HepG2 (cell line): ENCODE measurements around the gene SLC4A2. TPM values are rescaled to one million over a fixed set of nuclear protein-coding genes. Genes with fewer than 3 reads are reported as not detected.
A peak's percentile ranks its signal among the peaks of the same experiment; 100 is the strongest.

Source experiments
- CREM ChIP-seq, 2 experiments: sonication (generic) in 1 of 2; formaldehyde crosslinking in 1 of 2; IDR thresholded peaks; 2 replicates each; pipeline versions ENCODE4 v1.4.0 to v1.6.1; 2016 to 2020; ENCODE audit warnings: antibody characterized with exemption in 1 of 2, mild to moderate bottlenecking in 1 of 2, missing genetic modification reagents in 1 of 2
- ELF3 ChIP-seq: IDR thresholded peaks from 2 replicates; pipeline ENCODE4 v1.6.1; 2016; ENCODE audit warnings: missing genetic modification reagents, missing compliant biosample characterization
- GATAD1 ChIP-seq: IDR thresholded peaks from 2 replicates; pipeline ENCODE4 v1.6.1; 2016; ENCODE audit warnings: missing genetic modification reagents, missing compliant biosample characterization
- KAT8 ChIP-seq: IDR thresholded peaks from 2 replicates; pipeline ENCODE4 v1.6.1; 2016; ENCODE audit warnings: missing genetic modification reagents, missing compliant biosample characterization
- NFYB ChIP-seq: sonication (generic); formaldehyde crosslinking; IDR thresholded peaks from 2 replicates; pipeline ENCODE4 v1.4.0; 2020; ENCODE audit warnings: missing genetic modification reagents
- NFYC ChIP-seq: IDR thresholded peaks from 2 replicates; pipeline ENCODE4 v1.6.1; 2016; ENCODE audit warnings: missing genetic modification reagents, missing compliant biosample characterization
- PAWR ChIP-seq: sonication (generic); formaldehyde crosslinking; IDR thresholded peaks from 2 replicates; pipeline ENCODE4 v1.4.0; 2020; ENCODE audit warnings: missing genetic modification reagents, mild to moderate bottlenecking, borderline replicate concordance
- PCBP1 ChIP-seq: fragments of 200-400 bp; formaldehyde crosslinking; IDR thresholded peaks from 2 replicates; pipeline ENCODE4 v1.6.1; 2017; ENCODE audit warnings: mild to moderate bottlenecking, low read depth, low read length, borderline replicate concordance
- PLSCR1 ChIP-seq: sonication (generic); formaldehyde crosslinking; IDR thresholded peaks from 2 replicates; pipeline ENCODE4 v1.5.0; 2020; ENCODE audit warnings: missing genetic modification reagents, mild to moderate bottlenecking, borderline replicate concordance
- RFX3 ChIP-seq: IDR thresholded peaks from 2 replicates; pipeline ENCODE4 v1.6.1; 2016; ENCODE audit warnings: missing biosample characterization, missing genetic modification reagents
- RNF2 ChIP-seq: fragments of 450-650 bp; conservative IDR thresholded peaks from 2 replicates; pipeline ENCODE4 v1.6.1; 2016; ENCODE audit warnings: low read depth
- SMAD9 ChIP-seq: sonication (generic); formaldehyde crosslinking; IDR thresholded peaks from 2 replicates; pipeline ENCODE4 v1.5.1; 2020; ENCODE audit warnings: mild to moderate bottlenecking, missing genetic modification reagents
- SNAPC5 ChIP-seq: sonication (generic); formaldehyde crosslinking; IDR thresholded peaks from 2 replicates; pipeline ENCODE4 v1.8.1; 2023; ENCODE audit warnings: mild to moderate bottlenecking, missing genetic modification reagents, borderline replicate concordance
- ZBTB26 ChIP-seq: IDR thresholded peaks from 2 replicates; pipeline ENCODE4 v1.6.1; 2016; ENCODE audit warnings: missing compliant biosample characterization, missing genetic modification reagents, borderline replicate concordance
- ZBTB49 ChIP-seq: sonication (generic); formaldehyde crosslinking; IDR thresholded peaks from 2 replicates; pipeline ENCODE4 v1.4.0; 2020; ENCODE audit warnings: missing genetic modification reagents, borderline replicate concordance
- ZNF101 ChIP-seq: sonication (generic); formaldehyde crosslinking; IDR thresholded peaks from 2 replicates; pipeline ENCODE4 v1.4.0; 2020; ENCODE audit warnings: mild to moderate bottlenecking, low read depth, missing genetic modification reagents, borderline replicate concordance
- ZNF121 ChIP-seq: sonication (generic); formaldehyde crosslinking; IDR thresholded peaks from 2 replicates; pipeline ENCODE4 v1.5.0; 2020; ENCODE audit warnings: mild to moderate bottlenecking, missing genetic modification reagents
- ZNF282 ChIP-seq: fragments of 450-650 bp; IDR thresholded peaks from 2 replicates; pipeline ENCODE4 v1.6.1; 2018; ENCODE audit not compliant: partially characterized antibody
- ZNF772 ChIP-seq: sonication (generic); formaldehyde crosslinking; IDR thresholded peaks from 2 replicates; pipeline ENCODE4 v1.5.0; 2020; ENCODE audit warnings: mild to moderate bottlenecking, missing genetic modification reagents
- polyA plus RNA-seq, 8 experiments: library from polyadenylated mRNA; depleted of rRNA in 3 of 8; stranded (reverse) in 7 of 8; unstranded in 1 of 8; fragments of >200 nt; fragmentation: Illumina TruSeq in 4 of 8; extraction: Trizol in 4 of 8; gene quantifications; 2 replicates each; pipeline versions ENCODE4 v1.2.1 to v1.2.3, GENCODE V29; 2011 to 2016; ENCODE audit warnings: low read depth in 4 of 8, missing spikeins in 1 of 8, mixed read lengths in 1 of 8; ENCODE audit not compliant: insufficient read depth in 1 of 8
- total RNA-seq, 5 experiments: library from RNA; depleted of rRNA; stranded (reverse); fragments of >200 nt; fragmentation: Illumina TruSeq; extraction: Trizol; gene quantifications; 2 replicates each; pipeline ENCODE4 v1.2.3, GENCODE V29; 2016; ENCODE audit warnings: low read depth in 1 of 5

Gene SLC4A2
- total and polyA plus RNA-seq, 2 of the 13 experiments (the other 11 are each of a cell fraction or from before 2014, with no cell fraction given): 51.9 to 73.4 TPM

- no peak for TF ChIP-seq SNAPC5
- no peak for TF ChIP-seq ZBTB49 (CRISPR knock-in tag)
- 0 out of 2 replicates have a peak, but pooled peaks have one; percentile 49 for TF ChIP-seq ZBTB26
- no peak for TF ChIP-seq GATAD1 (CRISPR knock-in tag)
- TF ChIP-seq ZNF772 (CRISPR knock-in tag): no peak
- TF ChIP-seq ZNF101 (CRISPR knock-in tag): no peak
- no peak for TF ChIP-seq CREM (IDR thresholded peaks at IDR 0.05)
- TF ChIP-seq CREM (CRISPR knock-in tag; IDR thresholded peaks at IDR 0.05): no peak
- no peak for TF ChIP-seq SMAD9 (CRISPR knock-in tag)
- TF ChIP-seq NFYB: no peak
- TF ChIP-seq PCBP1: 0 out of 2 replicates have a peak, but pooled peaks have one; percentile 49
- no peak for TF ChIP-seq ZNF121 (CRISPR knock-in tag)
- no peak for TF ChIP-seq RFX3 (CRISPR knock-in tag)
- no peak for TF ChIP-seq NFYC (CRISPR knock-in tag)
- peak; percentile 67 for TF ChIP-seq ELF3 (CRISPR knock-in tag)
- TF ChIP-seq RNF2: no peak
- no peak for TF ChIP-seq PLSCR1 (CRISPR knock-in tag)
- TF ChIP-seq KAT8 (CRISPR knock-in tag): no peak
- TF ChIP-seq ZNF282: no peak
- TF ChIP-seq PAWR (CRISPR knock-in tag): no peak
Measured at GRCh38 chr7:151017953-151018420, 41.4 kb upstream of the SLC4A2 start (continued).
